Measurements from ENCODE around the gene SERGEF. TPM values are rescaled to one million over a fixed set of nuclear protein-coding genes. Genes with fewer than 3 reads are reported as not detected.

SERGEF gene
- total RNA-seq, 1 experiment from 2014 or later: 31.4 TPM

DNA sequence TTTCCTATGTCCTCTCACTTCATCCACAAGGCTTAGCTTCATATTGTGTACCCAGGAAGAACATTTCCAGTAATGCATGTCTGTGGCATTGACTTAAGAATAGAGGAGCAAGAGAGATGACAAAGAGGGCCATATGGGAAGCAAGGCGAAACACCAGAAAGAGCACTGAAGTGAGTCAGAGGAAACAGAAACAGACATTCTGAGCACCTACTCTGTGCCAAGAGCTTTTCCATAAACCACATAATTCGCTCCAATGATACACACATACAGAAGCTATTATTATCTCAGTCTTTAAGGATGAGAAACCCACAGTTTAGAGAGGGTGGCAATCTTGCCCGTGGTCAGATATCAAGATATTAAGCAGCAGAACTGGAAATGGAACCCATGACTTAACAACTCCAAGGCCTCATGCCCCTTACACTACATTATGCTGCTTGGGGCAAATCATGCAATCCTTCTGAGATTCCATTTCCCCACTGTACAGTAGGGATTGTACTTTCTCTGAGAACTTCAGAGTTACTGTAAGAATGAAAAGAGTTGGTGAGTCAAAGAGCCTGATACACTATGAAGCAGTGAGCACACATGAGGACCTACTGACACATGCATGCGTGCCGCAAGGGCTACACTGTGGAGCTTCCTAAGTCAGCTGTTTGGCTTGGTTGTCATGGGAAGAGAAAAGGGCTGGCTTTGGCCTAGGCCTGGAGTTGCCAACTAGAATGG, 151.7 kb downstream of the SERGEF start:
- Mint-ChIP-seq H3K27me3 (ENCODE audit: low read depth) (no peaks in the 10 kb centered on the region), H3K9me3 (no peaks in the 10 kb centered on the region), H3K36me3 (ENCODE audit: insufficient read depth in 1 of 3, low read depth in 3 of 3) (no peaks in the 10 kb centered on the region; a peak in 2 of 7 replicates), H3K4me3 (no peak overlapping the region), H3K27ac (no peak overlapping the region), H3K4me1 (peaks cover 13 to 14% of the 10 kb centered on the region in 2 experiments)
- Histone ChIP-seq H3K23ac (ENCODE audit: insufficient read length, low read depth, low read length) (no peak overlapping the region), H2BK20ac (ENCODE audit: low read depth, low read length, poor library complexity, severe bottlenecking) (no peak overlapping the region), H4K8ac (replicated peaks; ENCODE audit: insufficient read length, low read depth, low read length) (no peak overlapping the region), H4K20me1 (ENCODE audit: control insufficient read depth, insufficient read depth, insufficient read length) (no peaks in the 10 kb centered on the region), H3K4ac (ENCODE audit: low read depth, low read length) (no peak overlapping the region), H3K79me1 (ENCODE audit: insufficient read depth, low read depth, low read length, poor library complexity, severe bottlenecking) (no peaks in the 10 kb centered on the region), H3K14ac (ENCODE audit: insufficient read depth, low read length) (no peak overlapping the region), H2BK12ac (ENCODE audit: insufficient read length, low read depth, low read length) (no peak overlapping the region), H2AK5ac (ENCODE audit: insufficient read length, low read length) (no peak overlapping the region), H3T11ph (ENCODE audit: low read length) (no peak overlapping the region), H3K9me3 (ENCODE audit: control insufficient read depth, low read depth, low read length) (no peaks in the 10 kb centered on the region), H3K27ac (ENCODE audit: insufficient read length, low read depth, low read length) (no peak overlapping the region), H3K23me2 (ENCODE audit: insufficient read length, low read depth, low read length, poor library complexity, severe bottlenecking) (no peaks in the 10 kb centered on the region), H2AFZ (ENCODE audit: low read length) (no peak overlapping the region), H3K79me2 (ENCODE audit: insufficient read depth, low read length) (no peaks in the 10 kb centered on the region), H4K91ac (ENCODE audit: insufficient read length, low read depth, low read length) (no peak overlapping the region), H3K18ac (ENCODE audit: insufficient read length, low read depth, low read length) (no peak overlapping the region), H3K4me1 (ENCODE audit: insufficient read depth, low read length) (peaks cover 6% of the 10 kb centered on the region; the same call in 1 of the 2 replicates), H3K56ac (ENCODE audit: insufficient read length, low read depth, low read length) (no peak overlapping the region), H3K9ac (ENCODE audit: extremely low read depth, insufficient read length, low read length) (no peak overlapping the region), H2BK5ac (ENCODE audit: insufficient read length, low read length) (no peak overlapping the region), H2BK120ac (ENCODE audit: low read depth, low read length, poor library complexity, severe bottlenecking) (no peak overlapping the region), H3K27me3 (ENCODE audit: insufficient read depth, low read length) (no peaks in the 10 kb centered on the region), H3K4me2 (ENCODE audit: insufficient read depth, insufficient read length, low read length) (no peak overlapping the region), H2BK15ac (ENCODE audit: low read depth, low read length) (no peak overlapping the region), H4K5ac (ENCODE audit: insufficient read length, low read depth, low read length) (no peak overlapping the region)
- TF ChIP-seq, protein P1, sequence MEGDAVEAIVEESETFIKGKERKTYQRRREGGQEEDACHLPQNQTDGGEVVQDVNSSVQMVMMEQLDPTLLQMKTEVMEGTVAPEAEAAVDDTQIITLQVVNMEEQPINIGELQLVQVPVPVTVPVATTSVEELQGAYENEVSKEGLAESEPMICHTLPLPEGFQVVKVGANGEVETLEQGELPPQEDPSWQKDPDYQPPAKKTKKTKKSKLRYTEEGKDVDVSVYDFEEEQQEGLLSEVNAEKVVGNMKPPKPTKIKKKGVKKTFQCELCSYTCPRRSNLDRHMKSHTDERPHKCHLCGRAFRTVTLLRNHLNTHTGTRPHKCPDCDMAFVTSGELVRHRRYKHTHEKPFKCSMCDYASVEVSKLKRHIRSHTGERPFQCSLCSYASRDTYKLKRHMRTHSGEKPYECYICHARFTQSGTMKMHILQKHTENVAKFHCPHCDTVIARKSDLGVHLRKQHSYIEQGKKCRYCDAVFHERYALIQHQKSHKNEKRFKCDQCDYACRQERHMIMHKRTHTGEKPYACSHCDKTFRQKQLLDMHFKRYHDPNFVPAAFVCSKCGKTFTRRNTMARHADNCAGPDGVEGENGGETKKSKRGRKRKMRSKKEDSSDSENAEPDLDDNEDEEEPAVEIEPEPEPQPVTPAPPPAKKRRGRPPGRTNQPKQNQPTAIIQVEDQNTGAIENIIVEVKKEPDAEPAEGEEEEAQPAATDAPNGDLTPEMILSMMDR (conservative IDR thresholded peaks at IDR 0.05): no peak
- no CpG with 5 or more reads among the region's 5 CpGs for WGBS (ENCODE audit: extremely low coverage, insufficient read length, low lambda C conversion rate)
- DNase-seq: no peak
